H1 (cell line): Measurements from ENCODE around the gene CEP120. TPM values are rescaled to one million over a fixed set of nuclear protein-coding genes. Genes with fewer than 3 reads are reported as not detected.

Source experiments
- CTCF ChIA-PET: fragments of 300-600 bp; sonication (Branson Sonifier 250); formaldehyde crosslinking; loops from one replicate; lab custom pipeline; 2021; ENCODE audit not compliant: partially characterized antibody; lab: Charles Lee
- POLR2A ChIA-PET: fragments of 300-600 bp; sonication (Branson Sonifier 250); formaldehyde crosslinking; loops from one replicate; lab custom pipeline; 2021; ENCODE audit warnings: inconsistent platforms; ENCODE audit not compliant: partially characterized antibody; lab: Charles Lee
- DNase-seq, 2 experiments: peaks; one replicate each; pipeline versions ENCODE4 v3.0.0 to v3.0.0-alpha.2; 2010 to 2022; ENCODE audit warnings: low spot score in 2 of 2, low read depth in 1 of 2, mixed read lengths in 1 of 2
- FAIRE-seq: peaks from 2 replicates; lab custom pipeline; 2011; peaks lifted over from hg19 to GRCh38; lab: Jason Lieb, UNC
- H2AFZ ChIP-seq: 2 replicates; pipeline ENCODE4 v1.8.1; 2012; ENCODE audit warnings: low read length, inconsistent platforms
- H2AK5ac ChIP-seq: 2 replicates; pipeline ENCODE4 v1.6.1; 2013; ENCODE audit warnings: low read depth, low read length
- H2BK120ac ChIP-seq: replicated peaks from 2 replicates; pipeline ENCODE3; 2013; ENCODE audit warnings: low read depth, low read length, inconsistent platforms
- H2BK12ac ChIP-seq: 2 replicates; pipeline ENCODE4 v1.6.1; 2013; ENCODE audit warnings: low read depth, low read length
- H2BK15ac ChIP-seq: 2 replicates; pipeline ENCODE4 v1.6.1; 2013; ENCODE audit warnings: low read length
- H2BK20ac ChIP-seq: 2 replicates; pipeline ENCODE4 v1.6.1; 2013; ENCODE audit warnings: low read length
- H2BK5ac ChIP-seq: 2 replicates; pipeline ENCODE4 v1.6.1; 2013; ENCODE audit warnings: low read depth, low read length
- H3K14ac ChIP-seq: 2 replicates; pipeline ENCODE4 v1.6.1; 2013; ENCODE audit warnings: inconsistent platforms; ENCODE audit not compliant: insufficient read length
- H3K18ac ChIP-seq: 2 replicates; pipeline ENCODE4 v1.6.1; 2013; ENCODE audit warnings: low read length; ENCODE audit errors: extremely low read depth
- H3K23ac ChIP-seq: 2 replicates; pipeline ENCODE4 v1.6.1; 2013; ENCODE audit warnings: inconsistent platforms; ENCODE audit not compliant: insufficient read length
- H3K23me2 ChIP-seq: 2 replicates; pipeline ENCODE4 v1.6.1; 2013; ENCODE audit warnings: low read depth, low read length
- H3K27ac ChIP-seq: 2 replicates; pipeline ENCODE4 v1.6.1; 2011; ENCODE audit warnings: low read depth, low read length, inconsistent platforms
- H3K27me3 ChIP-seq, 4 experiments: replicated peaks in 1 of 4; 1 replicate in 1 of 4; 2 replicates in 3 of 4; pipeline versions ENCODE4 v1.6.1 to v1.8.1; 2011 to 2013; ENCODE audit warnings: low read length in 3 of 4, mild to moderate bottlenecking in 3 of 4, inconsistent platforms in 2 of 4, mixed read lengths in 2 of 4, moderate library complexity in 1 of 4; ENCODE audit not compliant: control insufficient read depth in 3 of 4, insufficient read depth in 3 of 4; ENCODE audit errors: extremely low read depth in 1 of 4
- H3K36me3 ChIP-seq, 4 experiments: 2 replicates each; pipeline versions ENCODE4 v1.6.1 to v1.8.1; 2011 to 2013; ENCODE audit warnings: mild to moderate bottlenecking in 4 of 4, low read length in 3 of 4, moderate library complexity in 2 of 4, control low read depth in 1 of 4, inconsistent platforms in 1 of 4; ENCODE audit not compliant: insufficient read depth in 4 of 4, control insufficient read depth in 2 of 4
- H3K4ac ChIP-seq: replicated peaks from 2 replicates; pipeline ENCODE3; 2013; ENCODE audit warnings: low read length, low read depth, mixed read lengths, inconsistent platforms; ENCODE audit not compliant: insufficient read length
- H3K4me1 ChIP-seq, 4 experiments: replicated peaks in 1 of 4; 1 replicate in 1 of 4; 2 replicates in 3 of 4; pipeline versions ENCODE4 v1.6.1 to v1.8.1; 2011 to 2013; ENCODE audit warnings: low read length in 3 of 4, inconsistent platforms in 2 of 4, mixed read lengths in 1 of 4; ENCODE audit not compliant: insufficient read depth in 4 of 4, control insufficient read depth in 3 of 4
- H3K4me2 ChIP-seq, 2 experiments: 2 replicates each; pipeline versions ENCODE4 v1.6.1 to v1.8.1; 2011 to 2013; ENCODE audit warnings: low read depth in 2 of 2, low read length in 2 of 2, control low read depth in 1 of 2, inconsistent platforms in 1 of 2, mild to moderate bottlenecking in 1 of 2; ENCODE audit not compliant: insufficient read depth in 1 of 2
- H3K4me3 ChIP-seq, 4 experiments: fragments of 200-600, 300-600 bp in 1 of 4; sonication (generic), shearing (Covaris generic), sonication (Bioruptor Twin) in 1 of 4; 2 replicates each; pipeline versions ENCODE4 v1.5.1 to v1.8.1; 2011 to 2016; ENCODE audit warnings: low read length in 4 of 4, low read depth in 3 of 4, control low read depth in 2 of 4, inconsistent platforms in 2 of 4, mild to moderate bottlenecking in 2 of 4, mixed read lengths in 1 of 4, moderate library complexity in 1 of 4; ENCODE audit not compliant: insufficient read depth in 2 of 4; ENCODE audit errors: extremely low read depth in 1 of 4
- H3K56ac ChIP-seq: replicated peaks from 2 replicates; pipeline ENCODE3; 2013; ENCODE audit warnings: low read depth, mild to moderate bottlenecking, mixed read lengths, low read length, inconsistent platforms; ENCODE audit not compliant: insufficient read length
- H3K79me1 ChIP-seq: 2 replicates; pipeline ENCODE4 v1.6.1; 2013; ENCODE audit warnings: low read depth, low read length, control low read depth
- H3K79me2 ChIP-seq, 2 experiments: 2 replicates each; pipeline versions ENCODE4 v1.6.1 to v1.8.1; 2012 to 2013; ENCODE audit warnings: low read length in 2 of 2, mild to moderate bottlenecking in 2 of 2, inconsistent platforms in 1 of 2; ENCODE audit not compliant: insufficient read depth in 2 of 2, control insufficient read depth in 1 of 2
- H3K9ac ChIP-seq, 4 experiments: replicated peaks in 1 of 4; 1 replicate in 1 of 4; 2 replicates in 3 of 4; pipeline versions ENCODE4 v1.6.1 to v1.8.1; 2011 to 2013; ENCODE audit warnings: low read depth in 3 of 4, low read length in 3 of 4, control low read depth in 2 of 4, mild to moderate bottlenecking in 2 of 4, moderate library complexity in 2 of 4, inconsistent platforms in 1 of 4; ENCODE audit errors: extremely low read depth in 1 of 4
- H3K9me3 ChIP-seq, 2 experiments: 2 replicates each; pipeline versions ENCODE4 v1.6.1 to v1.8.1; 2012 to 2013; ENCODE audit warnings: mild to moderate bottlenecking in 2 of 2, moderate library complexity in 2 of 2, control low read depth in 1 of 2, inconsistent platforms in 1 of 2, low read depth in 1 of 2, low read length in 1 of 2, mixed read lengths in 1 of 2; ENCODE audit not compliant: insufficient read depth in 2 of 2
- H4K20me1 ChIP-seq, 2 experiments: replicated peaks in 1 of 2; 2 replicates each; pipeline versions ENCODE3 to v1.8.1; 2011 to 2013; ENCODE audit warnings: inconsistent platforms in 2 of 2, low read length in 2 of 2, mild to moderate bottlenecking in 1 of 2; ENCODE audit not compliant: insufficient read depth in 2 of 2, control insufficient read depth in 1 of 2
- H4K5ac ChIP-seq: 2 replicates; pipeline ENCODE4 v1.6.1; 2013; ENCODE audit warnings: low read length, low read depth, mixed read lengths, inconsistent platforms; ENCODE audit not compliant: insufficient read length
- H4K8ac ChIP-seq: 2 replicates; pipeline ENCODE4 v1.8.0; 2013; ENCODE audit warnings: mild to moderate bottlenecking, moderate library complexity, low read length, inconsistent platforms; ENCODE audit not compliant: insufficient read depth; ENCODE audit errors: extremely low read depth
- H4K91ac ChIP-seq: replicated peaks from 2 replicates; pipeline ENCODE3; 2013; ENCODE audit warnings: low read length, mixed read lengths, inconsistent platforms; ENCODE audit not compliant: insufficient read length
- GTF2F1 ChIP-seq: IDR thresholded peaks from 2 replicates; pipeline ENCODE4 v1.6.1; 2012; ENCODE audit warnings: low read depth, low read length, improper control_type of control experiment, borderline replicate concordance
- MAFK ChIP-seq: IDR thresholded peaks from 2 replicates; pipeline ENCODE4 v1.6.1; 2012; ENCODE audit warnings: low read depth, mild to moderate bottlenecking, improper control_type of control experiment, low read length
- NANOG ChIP-seq: IDR thresholded peaks from 2 replicates; pipeline ENCODE4 v1.6.1; 2011; ENCODE audit warnings: low read length, low read depth, mild to moderate bottlenecking, inconsistent platforms; ENCODE audit not compliant: insufficient read depth, poor library complexity, severe bottlenecking
- RBBP5 ChIP-seq: IDR thresholded peaks from 2 replicates; pipeline ENCODE4 v1.7.1; 2012; ENCODE audit warnings: low read depth, mild to moderate bottlenecking, inconsistent platforms, low read length, moderate library complexity, borderline replicate concordance
- SAP30 ChIP-seq: fragments of 300-600 bp; sonication (generic); IDR thresholded peaks from 2 replicates; pipeline ENCODE4 v1.7.1; 2012; ENCODE audit warnings: low read length, moderate library complexity, mild to moderate bottlenecking, inconsistent platforms; ENCODE audit not compliant: insufficient read depth, insufficient replicate concordance
- SIN3A ChIP-seq, 2 experiments: IDR thresholded peaks in 1 of 2; conservative IDR thresholded peaks in 1 of 2; 2 replicates each; pipeline ENCODE4 v1.6.1; 2011 to 2012; ENCODE audit warnings: low read length in 2 of 2, improper control_type of control experiment in 1 of 2, low read depth in 1 of 2, mild to moderate bottlenecking in 1 of 2
- SIX5 ChIP-seq: IDR thresholded peaks from 2 replicates; pipeline ENCODE4 v1.6.1; 2011; ENCODE audit warnings: mild to moderate bottlenecking, low read depth, low read length
- TCF12 ChIP-seq: IDR thresholded peaks from 2 replicates; pipeline ENCODE4 v1.6.1; 2011; ENCODE audit warnings: low read depth, mild to moderate bottlenecking, low read length
- YY1 ChIP-seq: IDR thresholded peaks from 2 replicates; pipeline ENCODE4 v1.6.1; 2011; ENCODE audit warnings: low read depth, mild to moderate bottlenecking, low read length
- ZNF274 ChIP-seq: IDR thresholded peaks from 2 replicates; pipeline ENCODE4 v1.7.0; 2012; ENCODE audit warnings: low read length, borderline replicate concordance; ENCODE audit errors: extremely low read depth
- WGBS, 2 experiments: shearing (Covaris generic) in 1 of 2; methylation state at CpG; one replicate each; pipeline versions ENCODE4 v1.1.6 to v1.1.7; 2013 to 2015; ENCODE audit warnings: low lambda C conversion rate in 2 of 2, mixed read lengths in 2 of 2, inconsistent platforms in 1 of 2, low coverage in 1 of 2, missing lambda C conversion rate in 1 of 2; ENCODE audit not compliant: insufficient replicate concordance in 2 of 2, insufficient coverage in 1 of 2, insufficient read length in 1 of 2; ENCODE audit errors: extremely low coverage in 1 of 2, missing lambda C conversion rate in 1 of 2; 5-methylcytosine and 5-hydroxymethylcytosine counted together
- polyA plus RNA-seq, 7 experiments: library from polyadenylated mRNA; depleted of rRNA in 3 of 7; stranded (reverse) in 5 of 7; unstranded in 2 of 7; fragments of >200 nt in 5 of 7; fragments of 200-250 nt in 2 of 7; gene quantifications; 1 replicate in 5 of 7; 2 replicates in 1 of 7; 4 replicates in 1 of 7; pipeline versions ENCODE4 v1.2.1 to v1.2.3, GENCODE V29; 2011 to 2013; ENCODE audit warnings: missing spikeins in 2 of 7, mixed read lengths in 2 of 7
- total RNA-seq: library from RNA; stranded (reverse); fragmentation: NEBNext Ultra II Directional; extraction: Animal tissue kit (Norgen Biotek cat#: 25700); gene quantifications from 2 replicates; pipeline ENCODE4 v1.2.1, GENCODE V29; 2021
- TF ChIP-seq, protein P1 (sequence below), 3 experiments: IDR thresholded peaks; 1 replicate in 2 of 3; 2 replicates in 1 of 3; pipeline versions ENCODE4 v1.5.1 to v1.6.1; 2011; ENCODE audit warnings: low read length in 3 of 3, mild to moderate bottlenecking in 3 of 3, inconsistent platforms in 2 of 3, low read depth in 1 of 3, moderate library complexity in 1 of 3; ENCODE audit not compliant: insufficient read depth in 1 of 3; ENCODE audit errors: control extremely low read depth in 1 of 3

Gene CEP120
- total and polyA plus RNA-seq, 2 of the 8 experiments (the other 6 are each of a cell fraction or from before 2014, with no cell fraction given) = 9.3 to 17.9 TPM

DNA sequence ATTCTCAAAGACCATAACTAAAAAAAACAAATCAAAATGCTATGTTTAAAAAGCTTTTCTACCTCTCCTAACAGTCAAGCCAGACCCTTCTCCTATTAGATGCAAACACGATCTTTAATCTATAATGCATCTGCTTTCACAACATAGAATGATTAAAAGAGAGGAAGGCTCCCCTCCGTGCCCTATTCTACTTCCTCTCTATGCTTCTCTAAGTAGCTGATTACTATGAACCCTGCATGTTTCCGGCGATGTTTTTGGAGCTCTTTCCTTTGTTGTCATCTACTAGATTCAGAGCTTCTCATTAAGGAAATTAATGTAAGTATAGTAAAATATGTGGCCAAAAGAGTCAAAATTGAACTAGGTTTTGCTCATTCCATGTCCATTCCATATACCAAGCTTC, 29.2 kb upstream of the CEP120 start:
- H4K5ac ChIP-seq = no peak overlapping the region
- no peak overlapping the region for H3K9ac ChIP-seq
- H3K23me2 ChIP-seq = no peaks in the 10 kb centered on the region
- no peaks in the 10 kb centered on the region for H3K79me1 ChIP-seq
- no peak overlapping the region for H4K91ac ChIP-seq
- ChIA-PET CTCF (interaction anchor here (0.9 to 1.4 kb wide), 2 partner anchors 10 to 92 kb away, joined by 3 to 6 read pairs; no protein-coding TSS in a partner anchor), POLR2A (interaction anchor here (0.7 kb wide), 1 partner anchor 11 kb away, joined by 3 read pairs; no protein-coding TSS in a partner anchor)
- no peak overlapping the region for H3K18ac ChIP-seq
- H3K4ac ChIP-seq = no peak overlapping the region
- H3K4me3 ChIP-seq = no peak overlapping the region
- no peaks in the 10 kb centered on the region for H3K27me3 ChIP-seq
- DNase-seq (no peak), FAIRE-seq (no peak)
- H3K56ac ChIP-seq = no peak overlapping the region
- H3K27ac ChIP-seq = no peak overlapping the region
- H3K9me3 ChIP-seq = no peaks in the 10 kb centered on the region
- WGBS, 2 experiments = 72% methylated on average over 4 of the region's 4 CpGs; no CpG with 5 or more reads in 1 of the 2 experiments
- H3K4me1 ChIP-seq = peaks cover 0 to 5% (median 0%) of the 10 kb centered on the region in 4 experiments; a peak in 2 of 7 replicates
- H2BK12ac ChIP-seq = no peak overlapping the region
- H4K8ac ChIP-seq = no peak overlapping the region
- 0 out of 4 replicates have a peak overlapping the region, but pooled peaks of 1 of the 2 experiments have one; percentile 1 for H3K4me2 ChIP-seq
- no peak overlapping the region for H3K23ac ChIP-seq
- H3K14ac ChIP-seq = no peak overlapping the region
- no peak overlapping the region for H2BK120ac ChIP-seq
- H2BK5ac ChIP-seq = no peak overlapping the region
- H2AFZ ChIP-seq = no peak overlapping the region
- H2BK20ac ChIP-seq = no peak overlapping the region
- H4K20me1 ChIP-seq = no peaks in the 10 kb centered on the region
- no peak overlapping the region for H2AK5ac ChIP-seq
- no peaks in the 10 kb centered on the region for H3K79me2 ChIP-seq
- no peaks in the 10 kb centered on the region for H3K36me3 ChIP-seq
- no peak overlapping the region for H2BK15ac ChIP-seq
- TF ChIP-seq SIN3A (conservative IDR thresholded peaks at IDR 0.05 in 1 of 2, IDR thresholded peaks at IDR 0.05 in 1 of 2; ENCODE audit: low read depth in 1 of 2, low read length in 2 of 2) (no peak), YY1 (no peak), SAP30 (no peak), SIX5 (no peak), RBBP5 (no peak), GTF2F1 (no peak), TCF12 (no peak), MAFK (no peak), NANOG (no peak), ZNF274 (no peak)
- TF ChIP-seq, protein P1, sequence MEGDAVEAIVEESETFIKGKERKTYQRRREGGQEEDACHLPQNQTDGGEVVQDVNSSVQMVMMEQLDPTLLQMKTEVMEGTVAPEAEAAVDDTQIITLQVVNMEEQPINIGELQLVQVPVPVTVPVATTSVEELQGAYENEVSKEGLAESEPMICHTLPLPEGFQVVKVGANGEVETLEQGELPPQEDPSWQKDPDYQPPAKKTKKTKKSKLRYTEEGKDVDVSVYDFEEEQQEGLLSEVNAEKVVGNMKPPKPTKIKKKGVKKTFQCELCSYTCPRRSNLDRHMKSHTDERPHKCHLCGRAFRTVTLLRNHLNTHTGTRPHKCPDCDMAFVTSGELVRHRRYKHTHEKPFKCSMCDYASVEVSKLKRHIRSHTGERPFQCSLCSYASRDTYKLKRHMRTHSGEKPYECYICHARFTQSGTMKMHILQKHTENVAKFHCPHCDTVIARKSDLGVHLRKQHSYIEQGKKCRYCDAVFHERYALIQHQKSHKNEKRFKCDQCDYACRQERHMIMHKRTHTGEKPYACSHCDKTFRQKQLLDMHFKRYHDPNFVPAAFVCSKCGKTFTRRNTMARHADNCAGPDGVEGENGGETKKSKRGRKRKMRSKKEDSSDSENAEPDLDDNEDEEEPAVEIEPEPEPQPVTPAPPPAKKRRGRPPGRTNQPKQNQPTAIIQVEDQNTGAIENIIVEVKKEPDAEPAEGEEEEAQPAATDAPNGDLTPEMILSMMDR (IDR thresholded peaks at IDR 0.05; ENCODE audit: control extremely low read depth in 1 of 3, insufficient read depth in 1 of 3, low read depth in 1 of 3, low read length in 3 of 3) = no peak
